Measurements from ENCODE around the gene POLR3C.
A peak's percentile ranks its signal among the peaks of the same experiment; 100 is the strongest.

POLR3C gene

DNA sequence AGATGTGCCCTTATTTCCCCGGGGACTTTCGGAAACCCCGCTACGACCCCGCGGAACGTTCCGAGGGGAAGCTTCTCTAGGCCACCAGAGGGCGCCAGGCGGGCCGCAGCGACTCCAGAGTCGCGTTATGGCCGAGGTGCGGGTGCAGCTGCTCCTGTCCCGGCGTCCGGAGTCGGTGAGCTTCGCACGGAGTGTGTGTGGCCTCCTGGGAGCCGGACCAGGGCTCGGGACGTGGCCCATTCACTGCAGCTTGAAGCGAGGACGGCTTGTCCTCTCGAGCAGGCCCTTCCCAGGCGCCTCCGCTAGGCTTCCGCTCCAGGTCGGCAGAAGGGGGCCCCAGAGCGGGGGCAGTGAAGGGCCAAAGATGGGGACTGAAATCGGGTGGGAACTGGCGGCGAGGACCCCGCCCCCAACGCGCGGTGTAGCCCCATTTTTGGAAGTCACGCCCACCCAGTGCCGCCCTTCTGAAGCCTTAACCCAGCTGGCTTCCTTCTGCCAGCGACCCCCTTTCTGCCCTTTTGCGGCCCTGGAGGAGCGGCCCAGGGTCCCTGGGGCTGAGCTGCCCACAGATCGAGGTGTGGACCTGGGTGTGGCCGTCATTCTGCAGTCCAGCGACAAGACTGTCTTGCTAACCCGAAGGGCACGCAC lies 21.6 kb downstream of the POLR3C start, which contains the start of gene NUDT17:
TSS of gene NUDT17 (plus strand) at position 117 of the 648 bp plus-strand sequence. CDS start at position 128, 11 bp downstream.
- H2BK12ac ChIP-seq (ENCODE audit: low read length), result no peak within 1 kb of the TSS
- DNase-seq, result peak; percentile 84 to 91
- H3K79me2 ChIP-seq (ENCODE audit: control insufficient read depth, insufficient read depth, low read length, poor library complexity), result peaks cover 5% of the 10 kb centered on the region
- H2BK5ac ChIP-seq (ENCODE audit: low read depth, low read length, poor library complexity), result no peak within 1 kb of the TSS
- peak within 1 kb of the TSS; percentile 84 for H3K4me2 ChIP-seq (ENCODE audit: low read length)
- peak within 1 kb of the TSS; percentile 43 for H2AK5ac ChIP-seq (ENCODE audit: low read length)
- peak within 1 kb of the TSS; percentile 73 for H4K12ac ChIP-seq (ENCODE audit: low read depth, low read length)
- H3K18ac ChIP-seq (ENCODE audit: low read length), result peak within 1 kb of the TSS; percentile 73
- peaks cover 20 to 42% of the 10 kb centered on the region in 2 experiments for H3K36me3 ChIP-seq (ENCODE audit: control insufficient read depth in 1 of 2, insufficient read depth in 2 of 2, low read length in 2 of 2)
- H3K9me3 ChIP-seq (ENCODE audit: insufficient read depth, low read depth, low read length), result no peaks in the 10 kb centered on the region
- H4K8ac ChIP-seq (ENCODE audit: low read depth, low read length), result peak within 1 kb of the TSS; percentile 80
- H3K27ac ChIP-seq (ENCODE audit: low read depth, low read length), result no peak within 1 kb of the TSS
- H4K91ac ChIP-seq (ENCODE audit: low read depth, low read length), result peak within 1 kb of the TSS; percentile 64
- H3K4me3 ChIP-seq (ENCODE audit: low read depth, low read length), result peak within 1 kb of the TSS; percentile 63
- peak within 1 kb of the TSS; percentile 75 for H3K14ac ChIP-seq (ENCODE audit: low read length)
- H3K27me3 ChIP-seq (ENCODE audit: insufficient read depth, low read length), result no peaks in the 10 kb centered on the region
- peaks cover 6% of the 10 kb centered on the region for H3K79me1 ChIP-seq (ENCODE audit: low read length)
- H3K4ac ChIP-seq (ENCODE audit: low read depth, low read length), result peak within 1 kb of the TSS; percentile 30
- no peak within 1 kb of the TSS for H3K23ac ChIP-seq (ENCODE audit: low read length)
- peak within 1 kb of the TSS; percentile 80 for H2AFZ ChIP-seq (ENCODE audit: insufficient read depth, low read length, poor library complexity)
- peak within 1 kb of the TSS; percentile 16 for H3K9ac ChIP-seq (ENCODE audit: low read length)
- peaks cover 11 to 20% of the 10 kb centered on the region in 2 experiments for H3K4me1 ChIP-seq (ENCODE audit: control insufficient read depth in 1 of 2, insufficient read depth in 2 of 2, low read length in 2 of 2)
- peak within 1 kb of the TSS; percentile 34 for H2BK120ac ChIP-seq (ENCODE audit: insufficient read depth, low read length, poor library complexity)
- WGBS (ENCODE audit: extremely low coverage, insufficient coverage, insufficient read length), result no CpG with 5 or more reads among the region's 50 CpGs

DNA sequence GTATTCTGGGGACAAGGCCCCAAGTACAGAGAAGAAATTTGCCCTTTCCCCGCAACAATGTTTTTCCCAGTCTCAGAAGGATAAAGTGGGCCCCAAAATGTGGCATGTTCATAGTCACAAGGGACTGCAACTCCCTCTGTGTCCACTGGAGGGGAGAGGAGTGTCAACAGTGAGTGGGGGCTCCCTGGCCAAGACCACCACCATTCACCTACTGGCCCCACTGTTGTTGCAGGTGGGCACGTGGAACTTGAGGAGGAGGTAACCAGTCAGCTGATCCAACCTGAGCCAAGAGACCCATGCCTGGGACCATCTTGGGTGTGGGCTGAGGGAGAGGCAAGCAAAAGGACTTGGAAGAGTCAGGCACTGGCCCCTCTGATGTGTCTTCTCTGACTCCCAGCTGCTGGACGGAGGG lies 22.2 kb downstream of the POLR3C start:
- H2BK120ac ChIP-seq (ENCODE audit: insufficient read depth, low read length, poor library complexity), result no peak overlapping the region
- peaks cover 22 to 42% of the 10 kb centered on the region in 2 experiments for H3K36me3 ChIP-seq (ENCODE audit: control insufficient read depth in 1 of 2, insufficient read depth in 2 of 2, low read length in 2 of 2)
- H3K4me3 ChIP-seq (ENCODE audit: low read depth, low read length), result no peak overlapping the region
- H2AFZ ChIP-seq (ENCODE audit: insufficient read depth, low read length, poor library complexity), result peak overlapping the region; percentile 80
- H2BK12ac ChIP-seq (ENCODE audit: low read length), result no peak overlapping the region
- H3K4me1 ChIP-seq (ENCODE audit: control insufficient read depth in 1 of 2, insufficient read depth in 2 of 2, low read length in 2 of 2), result peaks cover 11 to 20% of the 10 kb centered on the region in 2 experiments
- H4K12ac ChIP-seq (ENCODE audit: low read depth, low read length), result no peak overlapping the region
- H3K9me3 ChIP-seq (ENCODE audit: insufficient read depth, low read depth, low read length), result no peaks in the 10 kb centered on the region
- peak overlapping the region; percentile 73 for H3K18ac ChIP-seq (ENCODE audit: low read length)
- peak overlapping the region; percentile 84 for H3K4me2 ChIP-seq (ENCODE audit: low read length)
- peaks cover 5% of the 10 kb centered on the region for H3K79me2 ChIP-seq (ENCODE audit: control insufficient read depth, insufficient read depth, low read length, poor library complexity)
- H3K27me3 ChIP-seq (ENCODE audit: insufficient read depth, low read length), result no peaks in the 10 kb centered on the region
- no CpG with 5 or more reads among the region's 3 CpGs for WGBS (ENCODE audit: extremely low coverage, insufficient coverage, insufficient read length)
- no peak overlapping the region for H3K4ac ChIP-seq (ENCODE audit: low read depth, low read length)
- H3K9ac ChIP-seq (ENCODE audit: low read length), result no peak overlapping the region
- DNase-seq, result peak in 1 of 2 donors; percentile 7
- no peak overlapping the region for H2BK5ac ChIP-seq (ENCODE audit: low read depth, low read length, poor library complexity)
- no peak overlapping the region for H3K23ac ChIP-seq (ENCODE audit: low read length)
- peak overlapping the region; percentile 80 for H4K8ac ChIP-seq (ENCODE audit: low read depth, low read length)
- H3K79me1 ChIP-seq (ENCODE audit: low read length), result peaks cover 6% of the 10 kb centered on the region
- peak overlapping the region; percentile 64 for H4K91ac ChIP-seq (ENCODE audit: low read depth, low read length)
- peak overlapping the region; percentile 75 for H3K14ac ChIP-seq (ENCODE audit: low read length)
- no peak overlapping the region for H3K27ac ChIP-seq (ENCODE audit: low read depth, low read length)
- peak overlapping the region; percentile 43 for H2AK5ac ChIP-seq (ENCODE audit: low read length)

DNA sequence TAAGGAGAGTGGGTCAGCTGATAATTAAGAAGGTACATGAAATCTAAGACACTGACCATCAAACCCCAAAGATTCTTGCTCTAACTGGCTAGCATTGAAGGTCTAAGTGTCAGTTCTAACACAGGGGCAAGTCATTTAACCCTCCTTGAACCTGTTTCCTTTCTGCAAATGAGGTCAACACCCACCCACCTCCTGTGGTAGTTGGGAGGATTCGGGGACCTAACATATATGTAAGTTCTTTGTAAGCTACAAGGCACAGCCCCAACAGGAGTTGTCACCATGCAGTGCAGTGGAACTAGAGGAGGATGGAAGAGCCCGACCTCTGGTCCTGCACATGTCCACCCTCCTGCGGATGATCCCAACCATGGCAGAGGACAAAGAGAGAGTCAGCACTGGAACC lies 23.8 kb downstream of the POLR3C start:
- H3K18ac ChIP-seq (ENCODE audit: low read length), result no peak overlapping the region
- H2AFZ ChIP-seq (ENCODE audit: insufficient read depth, low read length, poor library complexity), result no peak overlapping the region
- H3K23ac ChIP-seq (ENCODE audit: low read length), result no peak overlapping the region
- no peaks in the 10 kb centered on the region for H3K27me3 ChIP-seq (ENCODE audit: insufficient read depth, low read length)
- H3K14ac ChIP-seq (ENCODE audit: low read length), result no peak overlapping the region
- peaks cover 22 to 38% of the 10 kb centered on the region in 2 experiments for H3K36me3 ChIP-seq (ENCODE audit: control insufficient read depth in 1 of 2, insufficient read depth in 2 of 2, low read length in 2 of 2)
- H2AK5ac ChIP-seq (ENCODE audit: low read length), result no peak overlapping the region
- H3K4me1 ChIP-seq (ENCODE audit: control insufficient read depth in 1 of 2, insufficient read depth in 2 of 2, low read length in 2 of 2), result peaks cover 11 to 20% of the 10 kb centered on the region in 2 experiments
- H4K91ac ChIP-seq (ENCODE audit: low read depth, low read length), result no peak overlapping the region
- H4K12ac ChIP-seq (ENCODE audit: low read depth, low read length), result no peak overlapping the region
- H3K79me2 ChIP-seq (ENCODE audit: control insufficient read depth, insufficient read depth, low read length, poor library complexity), result peaks cover 5% of the 10 kb centered on the region
- no peak overlapping the region for H4K8ac ChIP-seq (ENCODE audit: low read depth, low read length)
- peaks cover 6% of the 10 kb centered on the region for H3K79me1 ChIP-seq (ENCODE audit: low read length)
- no peak for DNase-seq
- no peak overlapping the region for H3K4me2 ChIP-seq (ENCODE audit: low read length)
- no CpG with 5 or more reads among the region's 3 CpGs for WGBS (ENCODE audit: extremely low coverage, insufficient coverage, insufficient read length)
- H3K9me3 ChIP-seq (ENCODE audit: insufficient read depth, low read depth, low read length), result no peaks in the 10 kb centered on the region
- H2BK5ac ChIP-seq (ENCODE audit: low read depth, low read length, poor library complexity), result no peak overlapping the region
- no peak overlapping the region for H2BK120ac ChIP-seq (ENCODE audit: insufficient read depth, low read length, poor library complexity)
- no peak overlapping the region for H3K27ac ChIP-seq (ENCODE audit: low read depth, low read length)
- no peak overlapping the region for H3K4ac ChIP-seq (ENCODE audit: low read depth, low read length)
- H2BK12ac ChIP-seq (ENCODE audit: low read length), result no peak overlapping the region
- no peak overlapping the region for H3K4me3 ChIP-seq (ENCODE audit: low read depth, low read length)
- H3K9ac ChIP-seq (ENCODE audit: low read length), result no peak overlapping the region

DNA sequence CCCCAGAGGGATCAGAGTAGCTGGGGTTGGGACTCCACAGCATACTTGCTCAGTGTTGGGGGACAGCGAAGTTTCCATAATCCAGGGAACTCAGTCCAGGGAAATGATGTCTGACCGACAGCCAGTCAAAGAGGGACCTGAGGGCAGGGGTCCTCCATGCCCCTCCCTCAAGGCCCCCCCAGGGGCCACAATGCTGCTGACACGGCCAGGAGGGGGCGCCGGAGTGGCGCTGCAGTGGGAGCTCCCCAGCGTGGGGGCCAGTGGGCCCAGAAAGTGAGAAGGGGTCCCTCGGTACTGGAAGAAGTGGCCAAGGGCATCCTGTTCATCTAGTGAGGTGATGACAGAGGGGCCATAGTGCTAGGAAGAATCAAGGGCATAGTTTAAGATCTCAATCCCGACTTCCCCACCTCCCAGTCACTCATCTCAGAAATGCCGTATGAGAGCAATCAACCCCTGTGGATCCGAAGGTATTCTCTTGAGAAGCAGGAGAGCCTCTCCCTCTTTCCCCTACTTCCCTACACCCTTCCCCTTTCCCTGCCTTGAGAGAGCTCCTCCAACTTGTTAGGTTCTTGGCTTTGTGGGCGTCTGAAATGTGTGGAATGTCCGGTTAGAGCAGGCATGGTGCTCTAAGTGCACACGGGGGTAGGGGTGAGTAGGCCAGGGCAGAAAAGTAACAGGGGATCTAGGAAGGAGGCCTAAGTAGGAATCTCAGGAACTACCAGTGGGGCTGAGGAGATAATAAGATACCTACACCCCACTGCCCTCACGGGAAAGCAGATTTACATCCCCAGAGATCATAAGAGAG lies 25.6 kb downstream of the POLR3C start:
- H3K14ac ChIP-seq (ENCODE audit: low read length), result no peak overlapping the region
- H2BK12ac ChIP-seq (ENCODE audit: low read length), result no peak overlapping the region
- no peak overlapping the region for H2AK5ac ChIP-seq (ENCODE audit: low read length)
- H3K23ac ChIP-seq (ENCODE audit: low read length), result no peak overlapping the region
- H3K79me1 ChIP-seq (ENCODE audit: low read length), result peaks cover 6% of the 10 kb centered on the region
- H4K12ac ChIP-seq (ENCODE audit: low read depth, low read length), result no peak overlapping the region
- H3K4me2 ChIP-seq (ENCODE audit: low read length), result no peak overlapping the region
- H3K9me3 ChIP-seq (ENCODE audit: insufficient read depth, low read depth, low read length), result peaks cover 1% of the 10 kb centered on the region
- H2AFZ ChIP-seq (ENCODE audit: insufficient read depth, low read length, poor library complexity), result no peak overlapping the region
- no peak overlapping the region for H3K9ac ChIP-seq (ENCODE audit: low read length)
- peak overlapping the region; percentile 0 for H3K27ac ChIP-seq (ENCODE audit: low read depth, low read length)
- H4K8ac ChIP-seq (ENCODE audit: low read depth, low read length), result no peak overlapping the region
- no peak for DNase-seq
- H2BK120ac ChIP-seq (ENCODE audit: insufficient read depth, low read length, poor library complexity), result no peak overlapping the region
- no peak overlapping the region for H3K4ac ChIP-seq (ENCODE audit: low read depth, low read length)
- H4K91ac ChIP-seq (ENCODE audit: low read depth, low read length), result peak overlapping the region; percentile 11
- no peaks in the 10 kb centered on the region for H3K27me3 ChIP-seq (ENCODE audit: insufficient read depth, low read length)
- no peak overlapping the region for H3K18ac ChIP-seq (ENCODE audit: low read length)
- WGBS (ENCODE audit: extremely low coverage, insufficient coverage, insufficient read length), result no CpG with 5 or more reads among the region's 15 CpGs
- no peak overlapping the region for H2BK5ac ChIP-seq (ENCODE audit: low read depth, low read length, poor library complexity)
- peaks cover 5% of the 10 kb centered on the region for H3K79me2 ChIP-seq (ENCODE audit: control insufficient read depth, insufficient read depth, low read length, poor library complexity)
- H3K4me3 ChIP-seq (ENCODE audit: low read depth, low read length), result no peak overlapping the region
- peaks cover 11 to 20% of the 10 kb centered on the region in 2 experiments for H3K4me1 ChIP-seq (ENCODE audit: control insufficient read depth in 1 of 2, insufficient read depth in 2 of 2, low read length in 2 of 2)
- H3K36me3 ChIP-seq (ENCODE audit: control insufficient read depth in 1 of 2, insufficient read depth in 2 of 2, low read length in 2 of 2), result peaks cover 33 to 51% of the 10 kb centered on the region in 2 experiments

Measured in trophoblast cell (in vitro differentiated cells and primary cell).